OCI-LY3 (cell line): Measurements from ENCODE around the gene RAPGEF3.

Source experiments
- H2AFZ ChIP-seq: fragments of 200-600, 300-600 bp; shearing (Covaris generic); 2 replicates; pipeline ENCODE4 v1.6.0; 2014; ENCODE audit warnings: antibody characterized with exemption, low read depth, low read length
- H3K27ac ChIP-seq: fragments of 200-600, 300-600 bp; sonication (generic); 2 replicates; pipeline ENCODE4 v1.5.1; 2014; ENCODE audit warnings: mild to moderate bottlenecking, low read length, moderate library complexity, mixed read lengths
- H3K27me3 ChIP-seq: fragments of 200-600, 300-600 bp; sonication (generic); 2 replicates; pipeline ENCODE4 v1.6.1; 2014; ENCODE audit warnings: low read depth, low read length, mixed read lengths
- H3K36me3 ChIP-seq: fragments of 200-600, 300-600 bp; sonication (generic); replicated peaks from 2 replicates; pipeline ENCODE3; 2014; ENCODE audit warnings: low read depth, low read length, mixed read lengths
- H3K4me1 ChIP-seq: fragments of 300-600, 200-600 bp; sonication (generic); 2 replicates; pipeline ENCODE4 v1.6.1; 2014; ENCODE audit warnings: low read length, mixed read lengths
- H3K4me2 ChIP-seq: fragments of 200-600, 300-600 bp; sonication (generic); 2 replicates; pipeline ENCODE4 v1.6.1; 2014; ENCODE audit warnings: low read length, mixed read lengths
- H3K4me3 ChIP-seq: fragments of 300-600, 200-600 bp; sonication (generic); 2 replicates; pipeline ENCODE4 v1.5.1; 2014; ENCODE audit warnings: antibody characterized with exemption, mild to moderate bottlenecking, low read length, moderate library complexity
- H3K79me2 ChIP-seq: fragments of 300-600, 200-600 bp; shearing (Covaris generic); 2 replicates; pipeline ENCODE4 v1.6.1; 2014; ENCODE audit warnings: mild to moderate bottlenecking, low read length, mixed read lengths
- H3K9ac ChIP-seq: fragments of 300-600, 200-600 bp; shearing (Covaris generic); 2 replicates; pipeline ENCODE4 v1.6.0; 2014; ENCODE audit warnings: mild to moderate bottlenecking, low read length, moderate library complexity
- H3K9me3 ChIP-seq: fragments of 200-600, 300-600 bp; shearing (Covaris generic); 2 replicates; pipeline ENCODE4 v1.6.1; 2014; ENCODE audit warnings: low read length, mixed read lengths; ENCODE audit not compliant: insufficient read depth
- H4K20me1 ChIP-seq: fragments of 200-600, 300-600 bp; sonication (generic); 2 replicates; pipeline ENCODE4 v1.6.1; 2016; ENCODE audit warnings: low read length, mixed read lengths; ENCODE audit not compliant: insufficient read depth
- CTCF ChIP-seq: fragments of 200-600, 300-600 bp; sonication (generic); IDR thresholded peaks from 2 replicates; pipeline ENCODE4 v1.5.1; 2014; ENCODE audit warnings: antibody characterized with exemption, low read length, low read depth
- EZH2phosphoT487 ChIP-seq: fragments of 200-600 bp; shearing (Covaris generic); IDR thresholded peaks from 2 replicates; pipeline ENCODE4 v1.6.1; 2018; ENCODE audit warnings: antibody characterized with exemption, mixed run types, low read depth

Gene RAPGEF3

GRCh38 chr12:47786662-47787280, 28.1 kb upstream of the RAPGEF3 start:
- Histone ChIP-seq H3K4me1 (no peaks in the 10 kb centered on the region), H3K9ac (no peak overlapping the region), H3K4me2 (no peak overlapping the region), H3K27ac (no peak overlapping the region), H3K27me3 (no peaks in the 10 kb centered on the region), H4K20me1 (no peaks in the 10 kb centered on the region), H3K36me3 (peaks cover 66% of the 10 kb centered on the region), H3K79me2 (no peaks in the 10 kb centered on the region), H2AFZ (no peak overlapping the region), H3K9me3 (no peaks in the 10 kb centered on the region), H3K4me3 (no peak overlapping the region)
- TF ChIP-seq CTCF (no peak), EZH2phosphoT487 (no peak)

- H3K4me3 ChIP-seq, result no peak overlapping the region
- H3K27ac ChIP-seq, result no peak overlapping the region
- no peaks in the 10 kb centered on the region for H4K20me1 ChIP-seq
- no peak overlapping the region for H3K9ac ChIP-seq
- H3K27me3 ChIP-seq, result no peaks in the 10 kb centered on the region
- H2AFZ ChIP-seq, result no peak overlapping the region
- no peak overlapping the region for H3K4me2 ChIP-seq
- H3K4me1 ChIP-seq, result no peaks in the 10 kb centered on the region
- TF ChIP-seq CTCF, result no peak
- TF ChIP-seq EZH2phosphoT487, result no peak
- H3K9me3 ChIP-seq, result no peaks in the 10 kb centered on the region
- no peaks in the 10 kb centered on the region for H3K79me2 ChIP-seq
- peaks cover 62% of the 10 kb centered on the region for H3K36me3 ChIP-seq
Observed at GRCh38 chr12:47785887-47786661, 27.4 kb upstream of the RAPGEF3 start.

- Histone ChIP-seq H3K9me3 (no peaks in the 10 kb centered on the region), H2AFZ (no peak overlapping the region), H3K27ac (no peak overlapping the region), H3K79me2 (no peaks in the 10 kb centered on the region), H4K20me1 (no peaks in the 10 kb centered on the region), H3K9ac (no peak overlapping the region), H3K36me3 (peaks cover 57% of the 10 kb centered on the region), H3K4me3 (no peak overlapping the region), H3K4me1 (no peaks in the 10 kb centered on the region), H3K4me2 (no peak overlapping the region), H3K27me3 (no peaks in the 10 kb centered on the region)
- TF ChIP-seq EZH2phosphoT487, result no peak
- no peak for TF ChIP-seq CTCF
Observed at GRCh38 chr12:47785036-47785886, 26.6 kb upstream of the RAPGEF3 start.
